GM13977 (cell line): ENCODE data around the gene CTLA4.
"Not testable (repeated sequence)": the region's sequence is repeated elsewhere in the genome, so short reads cannot be mapped to it uniquely, and the experiment has no call there.

ENCODE experiments used
- DNase-seq: peaks from one replicate; pipeline ENCODE4 v3.0.0; 2012; ENCODE audit warnings: low spot score
- CTCF ChIP-seq: IDR thresholded peaks from 2 replicates; pipeline ENCODE4 v1.5.1; 2012; ENCODE audit warnings: mild to moderate bottlenecking, control low read depth; ENCODE audit not compliant: insufficient read depth; ENCODE audit errors: extremely low read depth, missing control alignments
- in situ Hi-C: fragments of 300-500 bp; cut with MboI; formaldehyde crosslinking; loops from one replicate; pipeline ENCODE4 v1.12.0; 2022; ENCODE audit warnings: low sequenced_read_pairs, low pct_unique_long_range_greater_than_20kb, mixed read lengths, inconsistent platforms; ENCODE audit not compliant: unreplicated experiment

Gene CTLA4

GRCh38 chr2:203873921-203874631 is 6.5 kb downstream of the CTLA4 start:
- no peak for DNase-seq

GRCh38 chr2:203875471-203875870 is 7.9 kb downstream of the CTLA4 start:
- no peak for TF ChIP-seq CTCF
- DNase-seq, result no peak
- in situ Hi-C loops, result no loop called here

More at GRCh38 chr2:203873921-203874631, 6.5 kb downstream of the CTLA4 start:
- TF ChIP-seq CTCF, result no peak
- in situ Hi-C loops, result no loop called here

GRCh38 chr2:203876328-203876727 is 8.8 kb downstream of the CTLA4 start:
- DNase-seq, result no peak
- no peak for TF ChIP-seq CTCF
- in situ Hi-C loops, result no loop called here

- DNase-seq, result no peak
- no peak for TF ChIP-seq CTCF
- in situ Hi-C loops, result no loop called here
Observed at GRCh38 chr2:203878063-203878462, 10.5 kb downstream of the CTLA4 start.

- in situ Hi-C loops, result no loop called here
- DNase-seq, result no peak
- no peak for TF ChIP-seq CTCF
Observed at GRCh38 chr2:203880557-203881125, 13.1 kb downstream of the CTLA4 start.

- in situ Hi-C loops, DNase-seq: not testable (repeated sequence)
Observed at GRCh38 chr2:203881185-203881584, 13.6 kb downstream of the CTLA4 start.

GRCh38 chr2:203882551-203882950 is 15.0 kb downstream of the CTLA4 start:
- no peak for TF ChIP-seq CTCF

More at GRCh38 chr2:203882551-203882950, 15.0 kb downstream of the CTLA4 start:
- no peak for DNase-seq
- in situ Hi-C loops, result no loop called here
